Brain microvascular endothelial cell (primary cell): ENCODE results near the gene ZNF576.

ENCODE experiments used
- DNase-seq: peaks from one replicate; pipeline ENCODE4 v3.0.0-alpha.2; 2020
- H3K27ac ChIP-seq: fragments of 250-450 bp; sonication (Bioruptor Pico); 2 replicates; pipeline ENCODE4 v1.5.1; 2020; ENCODE audit warnings: mild to moderate bottlenecking, moderate library complexity
- H3K27me3 ChIP-seq: fragments of 250-450 bp; sonication (Bioruptor Pico); replicated peaks from 2 replicates; pipeline ENCODE4 v1.5.1; 2020; ENCODE audit warnings: mild to moderate bottlenecking
- H3K36me3 ChIP-seq: fragments of 250-450 bp; sonication (Bioruptor Pico); replicated peaks from 2 replicates; pipeline ENCODE4 v1.5.1; 2020; ENCODE audit warnings: mild to moderate bottlenecking
- H3K4me3 ChIP-seq: 2 replicates; pipeline ENCODE4 v1.5.1; 2011; ENCODE audit warnings: low read depth, mild to moderate bottlenecking, control low read depth, low read length, moderate library complexity
- CTCF ChIP-seq: IDR thresholded peaks from 2 replicates; pipeline ENCODE4 v1.5.1; 2011; ENCODE audit warnings: low read depth, mild to moderate bottlenecking, moderate library complexity, low read length, control low read depth, inconsistent platforms; ENCODE audit errors: missing control alignments
- in situ Hi-C: cut with HindIII; loops from 2 replicates; pipeline ENCODE4 v1.10.0; 2017; ENCODE audit warnings: low sequenced_read_pairs, low pct_ligation_motif_present

ZNF576 gene

GRCh38 chr19:43562226-43562697, 34.1 kb upstream of the ZNF576 start:
- Histone ChIP-seq H3K27ac (peak overlapping the region; percentile 19), H3K27me3 (no peaks in the 10 kb centered on the region), H3K4me3 (no peak overlapping the region), H3K36me3 (no peaks in the 10 kb centered on the region)
- in situ Hi-C loops, result no loop called here
- no peak for TF ChIP-seq CTCF
- no peak for DNase-seq

GRCh38 chr19:43562698-43563241, 33.6 kb upstream of the ZNF576 start:
- in situ Hi-C loops, result no loop called here
- H3K27ac ChIP-seq, result peak overlapping the region; percentile 54

GRCh38 chr19:43563816-43564457, 32.5 kb upstream of the ZNF576 start:
- Histone ChIP-seq H3K36me3 (no peaks in the 10 kb centered on the region), H3K27ac (no peak overlapping the region), H3K27me3 (no peaks in the 10 kb centered on the region), H3K4me3 (no peak overlapping the region)
- no peak for DNase-seq
- TF ChIP-seq CTCF, result no peak
- in situ Hi-C loops, result no loop called here

More at GRCh38 chr19:43562698-43563241, 33.6 kb upstream of the ZNF576 start:
- no peak for TF ChIP-seq CTCF
- H3K4me3 ChIP-seq, result peak overlapping the region; percentile 9
- H3K36me3 ChIP-seq, result no peaks in the 10 kb centered on the region
- peak; percentile 75 for DNase-seq
- no peaks in the 10 kb centered on the region for H3K27me3 ChIP-seq

DNA sequence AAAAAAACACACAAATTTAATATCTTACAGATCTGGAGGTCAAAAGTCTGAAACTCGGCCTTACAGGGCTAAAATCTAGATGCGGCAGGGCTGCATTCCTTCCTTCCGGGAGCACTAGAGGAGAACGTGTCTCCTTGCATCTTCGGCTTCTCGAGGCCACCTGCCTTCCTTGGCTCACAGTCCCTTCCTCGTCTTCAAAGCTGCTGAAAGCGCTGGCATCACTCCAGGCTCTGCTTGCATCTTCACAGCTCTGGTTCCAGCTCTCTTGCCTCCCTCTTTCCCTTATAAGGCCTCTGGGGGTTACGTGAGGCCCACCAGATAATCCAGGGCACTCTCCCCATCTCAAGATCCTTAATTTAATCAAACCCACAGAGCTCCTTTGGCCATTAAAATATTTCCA, 31.6 kb upstream of the ZNF576 start:
- H3K27me3 ChIP-seq, result no peaks in the 10 kb centered on the region
- no peak for DNase-seq
- H3K4me3 ChIP-seq, result no peak overlapping the region
- in situ Hi-C loops, result no loop called here
- H3K36me3 ChIP-seq, result no peaks in the 10 kb centered on the region
- TF ChIP-seq CTCF, result no peak
- no peak overlapping the region for H3K27ac ChIP-seq

GRCh38 chr19:43569657-43570056, 26.7 kb upstream of the ZNF576 start:
- no peak overlapping the region for H3K27ac ChIP-seq
- H3K36me3 ChIP-seq, result no peaks in the 10 kb centered on the region
- H3K27me3 ChIP-seq, result no peaks in the 10 kb centered on the region
- DNase-seq, result no peak
- no peak overlapping the region for H3K4me3 ChIP-seq
- no peak for TF ChIP-seq CTCF
- in situ Hi-C loops, result no loop called here
